OCI-LY1 (cell line): ENCODE measurements around the gene IL24.

Source experiments
- H2AFZ ChIP-seq: fragments of 200-600 bp; sonication (generic), shearing (Covaris generic); 2 replicates; pipeline ENCODE4 v1.6.0; 2014; ENCODE audit warnings: antibody characterized with exemption, mild to moderate bottlenecking, low read length
- H3F3A ChIP-seq: fragments of 200-600 bp; sonication (generic), shearing (Covaris generic); 2 replicates; pipeline ENCODE4 v1.6.0; 2014; ENCODE audit warnings: mild to moderate bottlenecking, antibody characterized with exemption, low read length, moderate library complexity; ENCODE audit not compliant: insufficient read depth
- H3K27ac ChIP-seq: fragments of 200-600 bp; sonication (generic); 2 replicates; pipeline ENCODE4 v1.5.1; 2014; ENCODE audit warnings: low read length, mixed run types, mild to moderate bottlenecking, low read depth; ENCODE audit not compliant: poor library complexity, severe bottlenecking
- H3K27me3 ChIP-seq: fragments of 200-600 bp; sonication (generic); 2 replicates; pipeline ENCODE4 v1.6.0; 2014; ENCODE audit warnings: antibody characterized with exemption, mild to moderate bottlenecking, low read length, moderate library complexity; ENCODE audit not compliant: insufficient read depth
- H3K36me3 ChIP-seq: fragments of 200-600 bp; sonication (generic); 2 replicates; pipeline ENCODE4 v1.6.1; 2014; ENCODE audit warnings: mild to moderate bottlenecking, antibody characterized with exemption, low read length, moderate library complexity, mixed read lengths; ENCODE audit not compliant: insufficient read depth
- H3K4me1 ChIP-seq: fragments of 200-600 bp; sonication (generic); 2 replicates; pipeline ENCODE4 v1.5.1; 2014; ENCODE audit warnings: mild to moderate bottlenecking, low read length, moderate library complexity; ENCODE audit not compliant: insufficient read depth, severe bottlenecking
- H3K4me2 ChIP-seq: fragments of 200-600 bp; sonication (generic), shearing (Covaris generic); 2 replicates; pipeline ENCODE4 v1.6.1; 2014; ENCODE audit warnings: low read length
- H3K4me3 ChIP-seq: fragments of 200-600 bp; sonication (generic); 2 replicates; pipeline ENCODE4 v1.5.1; 2014; ENCODE audit warnings: low read length, low read depth, mild to moderate bottlenecking, mixed read lengths; ENCODE audit not compliant: poor library complexity, severe bottlenecking
- H3K79me2 ChIP-seq: fragments of 200-600 bp; shearing (Covaris generic); 2 replicates; pipeline ENCODE4 v1.6.1; 2016; ENCODE audit warnings: mixed run types, low read length, mixed read lengths; ENCODE audit not compliant: insufficient read depth
- H3K9ac ChIP-seq: fragments of 200-600 bp; sonication (generic), shearing (Covaris generic); 2 replicates; pipeline ENCODE4 v1.6.1; 2014; ENCODE audit warnings: mild to moderate bottlenecking, low read length, mixed read lengths
- H3K9me2 ChIP-seq: fragments of 200-600 bp; sonication (generic), shearing (Covaris generic); 2 replicates; pipeline ENCODE4 v1.6.1; 2014; ENCODE audit warnings: low read depth, mild to moderate bottlenecking, low read length, mixed read lengths
- H3K9me3 ChIP-seq: fragments of 200-600 bp; shearing (Covaris generic); 2 replicates; pipeline ENCODE4 v1.6.1; 2014; ENCODE audit warnings: low read length, mixed read lengths
- H4K20me1 ChIP-seq: fragments of 200-600 bp; sonication (generic), shearing (Covaris generic); 2 replicates; pipeline ENCODE4 v1.6.0; 2016; ENCODE audit warnings: mild to moderate bottlenecking, low read length; ENCODE audit not compliant: insufficient read depth
- CTCF ChIP-seq: fragments of 200-600 bp; sonication (generic), shearing (Covaris generic); IDR thresholded peaks from 2 replicates; pipeline ENCODE4 v1.5.1; 2017; ENCODE audit warnings: mild to moderate bottlenecking, antibody characterized with exemption, low read length, moderate library complexity, mixed read lengths
- EZH2 ChIP-seq: fragments of 200-600 bp; sonication (generic), shearing (Covaris generic); IDR thresholded peaks from 2 replicates; pipeline ENCODE4 v1.8.0; 2017; ENCODE audit warnings: borderline replicate concordance, mixed run types, mild to moderate bottlenecking, antibody characterized with exemption, low read length, moderate library complexity, mixed read lengths

The IL24 gene

GRCh38 chr1:206909161-206909882 lies 12.1 kb downstream of the IL24 start:
- Histone ChIP-seq H3K27me3 (no peaks in the 10 kb centered on the region), H3F3A (no peaks in the 10 kb centered on the region), H3K4me1 (peaks cover 14% of the 10 kb centered on the region), H2AFZ (no peak overlapping the region), H3K9ac (no peak overlapping the region), H3K4me3 (peak overlapping the region; percentile 26), H3K36me3 (no peaks in the 10 kb centered on the region), H3K4me2 (peak overlapping the region; percentile 39; the same call in 1 of the 2 replicates), H3K9me2 (no peaks in the 10 kb centered on the region), H3K9me3 (no peaks in the 10 kb centered on the region), H3K27ac (no peak overlapping the region), H3K79me2 (no peaks in the 10 kb centered on the region), H4K20me1 (no peaks in the 10 kb centered on the region)
- TF ChIP-seq EZH2 (no peak), CTCF (no peak)

GRCh38 chr1:206909883-206910318 lies 12.7 kb downstream of the IL24 start:
- Histone ChIP-seq H3K4me3 (no peak overlapping the region), H3K9me2 (no peaks in the 10 kb centered on the region), H3K79me2 (no peaks in the 10 kb centered on the region), H3K27ac (no peak overlapping the region), H3K9ac (no peak overlapping the region), H3K4me2 (peak overlapping the region; percentile 39; the same call in 1 of the 2 replicates), H3K4me1 (peaks cover 14% of the 10 kb centered on the region), H3K9me3 (no peaks in the 10 kb centered on the region), H3K36me3 (no peaks in the 10 kb centered on the region), H3K27me3 (no peaks in the 10 kb centered on the region), H2AFZ (no peak overlapping the region), H4K20me1 (no peaks in the 10 kb centered on the region), H3F3A (no peaks in the 10 kb centered on the region)
- TF ChIP-seq EZH2 (no peak), CTCF (no peak)

- H4K20me1 ChIP-seq, result no peaks in the 10 kb centered on the region
- no peaks in the 10 kb centered on the region for H3K36me3 ChIP-seq
- no peak overlapping the region for H2AFZ ChIP-seq
- no peak overlapping the region for H3K4me3 ChIP-seq
- H3K9ac ChIP-seq, result no peak overlapping the region
- no peak overlapping the region for H3K27ac ChIP-seq
- no peak for TF ChIP-seq EZH2
- peak; percentile 80 for TF ChIP-seq CTCF
- H3K4me2 ChIP-seq, result no peak overlapping the region
- H3K9me2 ChIP-seq, result no peaks in the 10 kb centered on the region
- H3K27me3 ChIP-seq, result no peaks in the 10 kb centered on the region
- no peaks in the 10 kb centered on the region for H3F3A ChIP-seq
- H3K79me2 ChIP-seq, result no peaks in the 10 kb centered on the region
- H3K4me1 ChIP-seq, result peaks cover 8% of the 10 kb centered on the region
- no peaks in the 10 kb centered on the region for H3K9me3 ChIP-seq
Observed at GRCh38 chr1:206911064-206911663, 13.9 kb downstream of the IL24 start.
